IPS-20b (cell line): ENCODE data around the gene DNAJC28.
"Not testable (repeated sequence)": the region's sequence is repeated elsewhere in the genome, so short reads cannot be mapped to it uniquely, and the experiment has no call there.

ENCODE experiments used
- H3K27ac ChIP-seq: one replicate; pipeline ENCODE4 v1.5.1; 2013; ENCODE audit warnings: low read length
- H3K27me3 ChIP-seq: 2 replicates; pipeline ENCODE4 v1.6.1; 2013; ENCODE audit warnings: mild to moderate bottlenecking, low read length, inconsistent platforms; ENCODE audit not compliant: insufficient read depth
- H3K36me3 ChIP-seq: 2 replicates; pipeline ENCODE4 v1.6.1; 2013; ENCODE audit warnings: low read depth, mild to moderate bottlenecking, inconsistent platforms, low read length, moderate library complexity; ENCODE audit not compliant: insufficient read depth
- H3K4me1 ChIP-seq: 2 replicates; pipeline ENCODE4 v1.6.1; 2013; ENCODE audit warnings: mild to moderate bottlenecking, control low read depth, inconsistent platforms, low read length, moderate library complexity; ENCODE audit not compliant: insufficient read depth
- H3K4me3 ChIP-seq: 2 replicates; pipeline ENCODE4 v1.5.1; 2013; ENCODE audit warnings: mild to moderate bottlenecking, low read length, inconsistent platforms
- H3K9ac ChIP-seq: 2 replicates; pipeline ENCODE4 v1.6.1; 2013; ENCODE audit warnings: low read depth, mild to moderate bottlenecking, inconsistent platforms, low read length, moderate library complexity
- H3K9me3 ChIP-seq: 2 replicates; pipeline ENCODE4 v1.6.1; 2013; ENCODE audit warnings: mild to moderate bottlenecking, low read depth, low read length, inconsistent platforms; ENCODE audit not compliant: insufficient read depth

DNAJC28 gene

DNA sequence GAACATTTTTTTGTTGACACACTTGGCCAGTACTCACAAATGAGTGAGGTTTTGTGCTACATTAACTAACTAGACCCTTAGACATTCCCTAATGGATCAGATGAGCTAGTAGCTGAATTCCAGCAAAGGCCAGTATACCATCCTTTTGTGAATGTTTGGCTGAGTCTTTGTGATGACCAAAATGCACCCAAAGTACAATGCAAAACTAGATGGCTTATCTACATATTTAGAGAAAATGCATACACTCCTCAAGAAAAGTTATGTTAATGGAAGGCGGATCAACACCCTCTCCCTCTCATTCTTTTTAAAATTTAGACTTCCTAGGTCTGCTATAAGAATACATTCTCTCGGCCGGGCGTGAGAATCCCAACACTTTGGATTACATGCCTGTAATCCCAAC is 20.1 kb upstream of the DNAJC28 start:
- Histone ChIP-seq H3K9me3 (no peaks in the 10 kb centered on the region), H3K9ac (no peak overlapping the region), H3K36me3 (peaks cover 97% of the 10 kb centered on the region), H3K27me3 (no peaks in the 10 kb centered on the region), H3K27ac (no peak overlapping the region), H3K4me1 (no peaks in the 10 kb centered on the region), H3K4me3 (no peak overlapping the region)

DNA sequence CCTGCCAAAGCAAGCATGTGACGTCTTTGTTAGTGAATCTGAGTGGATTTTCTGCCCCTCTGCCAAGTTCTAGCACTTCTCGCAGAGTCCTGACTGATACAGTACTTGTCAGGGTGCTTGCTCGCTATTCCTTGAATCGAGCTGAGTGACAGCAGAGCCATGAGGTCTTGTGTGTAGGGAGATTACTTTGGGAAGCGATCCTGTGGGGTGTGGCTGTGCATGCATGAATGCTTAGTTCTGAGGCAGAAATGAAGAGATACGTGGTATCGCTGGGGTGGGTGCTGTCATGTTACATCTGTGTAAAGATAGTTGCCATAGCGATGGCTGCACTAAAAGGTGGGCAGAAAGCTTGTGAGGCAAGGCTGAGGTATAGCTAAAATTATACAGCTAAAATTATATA is 19.3 kb upstream of the DNAJC28 start:
- Histone ChIP-seq H3K27ac (no peak overlapping the region), H3K36me3 (peaks cover 96% of the 10 kb centered on the region)

DNA sequence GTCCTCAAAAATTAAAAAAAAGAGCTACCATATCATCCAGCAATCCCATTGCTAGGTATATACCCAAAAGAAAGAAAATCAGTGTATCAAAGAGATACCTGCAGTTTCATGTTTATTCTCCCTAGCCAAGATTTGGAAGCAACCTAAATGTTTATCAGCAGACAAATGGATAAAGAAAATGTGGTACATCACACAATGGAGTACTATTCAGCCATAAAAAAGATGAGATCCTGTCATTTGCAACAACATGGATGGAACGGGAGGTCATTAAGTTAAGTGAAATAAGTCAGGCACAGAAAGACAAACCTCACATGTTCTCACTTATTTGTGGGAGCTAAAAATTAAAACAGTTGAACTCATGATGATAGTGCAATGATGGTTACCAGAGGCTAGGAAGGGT is 15.5 kb upstream of the DNAJC28 start:
- not testable (repeated sequence) for H3K4me3 ChIP-seq, H3K4me1 ChIP-seq, H3K9me3 ChIP-seq, H3K9ac ChIP-seq, H3K27me3 ChIP-seq, H3K27ac ChIP-seq
- peaks cover 89% of the 10 kb centered on the region for H3K36me3 ChIP-seq

More for the DNA sequence above, 19.3 kb upstream of the DNAJC28 start:
- H3K4me3 ChIP-seq, result no peak overlapping the region
- no peaks in the 10 kb centered on the region for H3K27me3 ChIP-seq
- H3K4me1 ChIP-seq, result no peaks in the 10 kb centered on the region
- H3K9ac ChIP-seq, result no peak overlapping the region
- H3K9me3 ChIP-seq, result no peaks in the 10 kb centered on the region

DNA sequence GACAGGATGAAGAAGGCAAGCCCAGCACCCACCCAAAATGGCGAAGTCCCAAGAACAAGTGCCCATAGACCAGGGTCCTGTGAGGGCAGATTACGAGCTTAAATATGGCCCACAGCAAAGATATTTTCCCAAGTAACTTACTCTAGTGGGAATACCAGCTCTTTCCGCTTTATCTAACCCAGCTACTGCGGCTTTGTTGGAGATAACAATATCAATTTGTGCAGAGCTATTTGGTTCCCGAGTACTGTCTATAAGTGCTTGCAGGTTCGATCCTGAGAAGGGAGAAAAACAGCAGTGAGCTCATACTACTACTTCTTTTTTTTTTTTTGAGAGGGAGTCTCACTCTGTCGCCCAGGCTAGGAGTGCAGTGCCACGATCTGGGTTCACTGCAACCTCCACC is 14.3 kb upstream of the DNAJC28 start:
- H3K36me3 ChIP-seq, result peaks cover 77% of the 10 kb centered on the region
- no peaks in the 10 kb centered on the region for H3K9me3 ChIP-seq
- H3K27ac ChIP-seq, result no peak overlapping the region
- H3K9ac ChIP-seq, result no peak overlapping the region
- H3K27me3 ChIP-seq, result no peaks in the 10 kb centered on the region
- H3K4me3 ChIP-seq, result no peak overlapping the region
- no peaks in the 10 kb centered on the region for H3K4me1 ChIP-seq

DNA sequence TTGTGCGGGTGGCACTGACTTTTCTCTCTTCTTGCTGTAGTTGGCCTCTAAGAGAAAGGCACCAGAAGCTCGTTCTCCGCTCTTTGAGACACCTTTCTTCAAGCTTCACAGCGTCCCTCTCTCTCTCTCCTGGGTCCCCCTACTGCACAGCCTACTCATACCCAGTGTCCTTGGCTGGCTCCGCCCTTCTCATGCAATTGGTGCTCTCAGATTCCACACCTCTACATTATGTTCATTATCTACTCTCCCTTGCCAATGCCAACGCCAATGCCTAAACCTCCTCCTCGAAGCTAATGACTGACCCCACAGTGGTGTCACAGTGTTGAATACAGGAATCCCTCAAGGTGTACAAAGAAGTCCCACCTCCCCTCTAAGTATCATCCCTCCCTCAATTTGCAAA is 4.8 kb upstream of the DNAJC28 start:
- Histone ChIP-seq H3K36me3 (no peaks in the 10 kb centered on the region), H3K27me3 (no peaks in the 10 kb centered on the region), H3K4me1 (peaks cover 8% of the 10 kb centered on the region; the same call in 1 of the 2 replicates), H3K9me3 (no peaks in the 10 kb centered on the region), H3K9ac (no peak overlapping the region), H3K27ac (no peak overlapping the region), H3K4me3 (no peak overlapping the region)

DNA sequence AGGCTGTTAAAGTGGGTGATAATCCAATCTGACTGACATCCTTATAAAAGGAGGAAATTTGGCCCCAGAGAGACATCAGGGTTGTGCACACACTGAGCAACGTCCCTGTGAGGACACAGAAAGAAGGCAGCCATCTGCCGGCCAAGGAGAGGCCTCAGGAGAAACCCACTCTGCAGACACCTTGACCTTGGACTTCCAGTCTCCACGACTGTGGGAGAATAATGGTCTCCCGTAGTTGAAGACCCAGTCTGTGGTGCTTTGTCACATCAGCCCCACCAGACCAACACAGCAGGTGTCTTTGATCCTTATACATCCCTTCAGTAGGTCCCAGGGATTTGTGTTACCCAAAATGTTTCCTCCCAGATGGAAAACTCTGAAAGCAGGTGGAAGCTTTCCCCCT is 4.2 kb upstream of the DNAJC28 start:
- H3K27ac ChIP-seq, result no peak overlapping the region
- no peaks in the 10 kb centered on the region for H3K36me3 ChIP-seq
- no peaks in the 10 kb centered on the region for H3K9me3 ChIP-seq
- no peak overlapping the region for H3K9ac ChIP-seq
- no peak overlapping the region for H3K4me3 ChIP-seq
- no peaks in the 10 kb centered on the region for H3K27me3 ChIP-seq
- H3K4me1 ChIP-seq, result peaks cover 11% of the 10 kb centered on the region

DNA sequence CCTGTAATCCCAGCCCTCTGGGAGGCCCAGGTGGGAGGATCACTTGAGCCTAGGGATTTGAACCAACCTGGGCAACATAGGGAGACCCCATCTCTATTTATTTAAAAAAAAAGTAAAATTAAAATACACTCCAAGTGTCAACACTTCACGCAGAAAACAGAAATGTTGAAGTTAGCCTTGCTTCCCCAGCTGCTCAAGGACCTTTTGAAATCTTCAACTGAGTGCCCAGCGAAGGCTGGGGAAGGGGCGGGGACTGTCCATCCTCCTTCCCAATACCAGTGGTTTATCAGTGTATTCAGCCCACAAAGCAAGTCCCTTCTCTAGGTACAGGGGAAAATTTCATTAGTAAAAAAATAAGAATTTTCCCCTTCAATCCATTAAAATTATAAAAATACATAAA is 2.2 kb upstream of the DNAJC28 start:
- Histone ChIP-seq H3K27ac (no peak overlapping the region), H3K4me1 (peaks cover 12% of the 10 kb centered on the region), H3K4me3 (no peak overlapping the region), H3K27me3 (no peaks in the 10 kb centered on the region), H3K36me3 (0 out of 2 replicates have a peak, but pooled peaks cover 4% of the 10 kb centered on the region), H3K9me3 (no peaks in the 10 kb centered on the region), H3K9ac (no peak overlapping the region)

DNA sequence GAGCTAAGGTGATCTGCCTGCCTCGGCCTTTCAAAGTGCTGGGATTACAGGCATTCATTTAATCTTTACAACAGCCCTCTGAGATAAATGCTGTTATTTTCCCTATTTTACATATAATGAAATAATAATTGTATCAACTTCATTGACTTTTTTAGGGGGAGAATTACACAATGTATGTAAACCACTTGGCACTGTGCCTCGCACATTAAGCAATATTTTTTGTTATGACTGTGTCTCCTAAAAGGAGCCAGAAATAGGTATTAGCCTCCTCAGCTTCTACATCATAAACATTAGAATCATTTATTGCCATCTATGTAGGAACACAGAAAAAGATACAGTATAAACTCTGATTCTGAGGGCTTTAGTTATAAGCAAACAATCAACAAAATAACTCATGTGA is 1.1 kb upstream of the DNAJC28 start:
- no peaks in the 10 kb centered on the region for H3K27me3 ChIP-seq
- no peak overlapping the region for H3K27ac ChIP-seq
- H3K9me3 ChIP-seq, result no peaks in the 10 kb centered on the region
- H3K4me3 ChIP-seq, result no peak overlapping the region
- no peak overlapping the region for H3K9ac ChIP-seq
- H3K4me1 ChIP-seq, result peaks cover 12% of the 10 kb centered on the region
- peaks cover 13% of the 10 kb centered on the region; the same call in 1 of the 2 replicates for H3K36me3 ChIP-seq

DNA sequence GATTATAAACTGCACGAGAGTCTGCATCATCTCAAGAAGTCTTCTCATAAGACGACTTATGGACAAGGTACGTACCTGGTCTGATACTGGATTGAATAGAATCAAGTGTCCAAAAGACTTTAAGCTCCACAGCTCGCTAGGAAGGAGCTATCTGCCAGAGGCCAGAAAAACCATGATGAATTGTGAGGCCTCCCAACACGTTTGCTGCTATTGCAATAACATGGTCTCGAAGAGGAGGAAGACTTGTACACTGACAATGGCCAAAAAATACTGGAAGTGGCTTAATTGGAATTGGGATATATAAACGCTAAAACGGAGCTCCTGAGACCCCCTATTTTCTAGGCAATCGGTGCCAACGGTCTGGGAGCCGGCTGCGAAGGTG is 534 bp downstream of the DNAJC28 start:
- Histone ChIP-seq H3K36me3 (peaks cover 13% of the 10 kb centered on the region; the same call in 1 of the 2 replicates), H3K9me3 (no peaks in the 10 kb centered on the region), H3K9ac (peak overlapping the region; percentile 69; the same call in 1 of the 2 replicates), H3K27me3 (no peaks in the 10 kb centered on the region), H3K4me1 (peaks cover 4% of the 10 kb centered on the region; the same call in 1 of the 2 replicates), H3K27ac (peak overlapping the region; percentile 2), H3K4me3 (peak overlapping the region; percentile 84)

DNA sequence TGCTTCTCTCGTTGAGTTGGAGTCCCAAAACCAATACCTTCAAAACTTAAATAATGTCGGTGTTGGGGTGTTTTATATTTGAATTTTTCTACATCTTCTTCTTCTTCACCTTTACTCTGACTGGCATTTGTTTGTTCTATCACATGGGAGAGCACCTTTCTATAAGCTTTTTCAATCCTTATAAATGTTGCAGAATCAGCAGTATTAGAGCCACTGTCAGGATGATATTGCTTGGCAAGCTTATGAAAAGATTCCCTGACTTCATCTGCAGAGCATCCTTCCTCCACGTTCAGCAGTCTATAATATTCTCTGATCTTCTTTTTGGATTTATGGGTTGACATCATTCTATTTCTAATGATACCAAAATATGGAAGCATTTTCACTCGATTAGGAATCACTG is 2.6 kb downstream of the DNAJC28 start:
- Histone ChIP-seq H3K4me1 (peaks cover 4% of the 10 kb centered on the region; the same call in 1 of the 2 replicates), H3K9me3 (no peaks in the 10 kb centered on the region), H3K36me3 (peaks cover 13% of the 10 kb centered on the region; the same call in 1 of the 2 replicates), H3K4me3 (no peak overlapping the region), H3K27ac (no peak overlapping the region), H3K9ac (no peak overlapping the region), H3K27me3 (no peaks in the 10 kb centered on the region)

DNA sequence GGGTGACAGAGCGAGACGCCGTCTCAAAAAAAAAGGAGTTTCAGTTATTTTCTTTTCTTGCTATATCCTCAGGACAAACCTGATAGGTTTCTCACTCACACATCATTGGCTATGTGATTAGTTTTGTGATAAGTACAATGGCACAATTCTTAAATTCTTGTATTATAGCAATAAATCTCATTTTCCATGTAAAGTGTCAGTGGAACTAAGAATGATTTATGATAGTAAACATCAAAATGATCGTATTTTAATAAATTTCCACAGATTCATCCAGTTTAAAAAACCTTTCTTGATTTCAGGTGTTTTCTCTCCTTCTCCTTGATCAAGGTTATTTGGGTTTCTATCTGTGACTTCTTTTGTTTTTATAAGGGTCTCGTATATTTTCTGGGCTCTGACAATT is 3.5 kb downstream of the DNAJC28 start:
- Histone ChIP-seq H3K9ac (no peak overlapping the region), H3K4me1 (peaks cover 4% of the 10 kb centered on the region; the same call in 1 of the 2 replicates), H3K9me3 (no peaks in the 10 kb centered on the region), H3K4me3 (no peak overlapping the region), H3K27me3 (no peaks in the 10 kb centered on the region), H3K27ac (no peak overlapping the region), H3K36me3 (peaks cover 13% of the 10 kb centered on the region; the same call in 1 of the 2 replicates)

DNA sequence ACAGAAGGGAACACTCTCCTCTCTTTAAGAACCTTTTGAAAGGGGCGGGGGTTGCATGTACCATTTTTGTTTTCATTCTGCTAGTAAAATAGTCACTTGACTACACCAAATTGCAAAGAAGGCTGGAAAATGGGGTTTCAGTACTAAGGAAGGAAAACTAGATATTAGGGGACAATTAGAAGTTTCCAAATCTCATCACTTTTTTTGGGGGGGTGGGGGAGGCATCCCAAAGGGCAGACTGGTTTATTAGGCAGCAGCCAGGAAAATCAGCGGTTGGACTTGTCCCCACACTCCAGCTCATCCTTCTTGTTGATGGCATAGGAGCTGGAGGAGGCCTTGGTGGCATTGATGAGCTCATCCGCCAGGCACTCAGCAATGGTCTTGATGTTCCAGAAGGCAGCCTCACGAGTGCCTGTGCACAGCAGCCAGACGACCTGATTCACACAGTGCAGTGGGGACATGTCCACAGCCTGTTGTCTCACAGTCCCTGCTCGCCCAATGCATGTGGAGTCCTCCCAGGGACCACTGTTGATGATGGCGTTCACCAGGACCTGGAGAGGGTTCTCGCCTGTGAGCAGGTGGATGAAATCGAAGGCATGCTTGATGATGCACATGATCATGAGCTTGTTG is 10.1 kb downstream of the DNAJC28 start:
- H3K27ac ChIP-seq, result no peak overlapping the region
- H3K9ac ChIP-seq, result no peak overlapping the region
- peaks cover 17% of the 10 kb centered on the region; the same call in 1 of the 2 replicates for H3K27me3 ChIP-seq
- no peaks in the 10 kb centered on the region for H3K36me3 ChIP-seq
- no peaks in the 10 kb centered on the region for H3K9me3 ChIP-seq
- peaks cover 4% of the 10 kb centered on the region; the same call in 1 of the 2 replicates for H3K4me1 ChIP-seq
- 0 out of 2 replicates have a peak overlapping the region, but pooled peaks have one; percentile 92 for H3K4me3 ChIP-seq
